AG04450 (cell line): Measurements from ENCODE around the gene MALRD1. TPM values are rescaled to one million over a fixed set of nuclear protein-coding genes. Genes with fewer than 3 reads are reported as not detected.

ENCODE experiments used
- CTCF ChIA-PET: fragments of 300-600, 350-600 bp; formaldehyde crosslinking; extraction: SDS; loops from one replicate; lab custom pipeline; 2022; ENCODE audit warnings: antibody characterized with exemption, inconsistent platforms; lab: Charles Lee
- POLR2A ChIA-PET: fragments of 350-600 bp; formaldehyde crosslinking; extraction: SDS; loops from one replicate; lab custom pipeline; 2021; ENCODE audit warnings: antibody characterized with exemption, inconsistent platforms; lab: Yijun Ruan, JAX
- DNase-seq: peaks from one replicate; pipeline ENCODE4 v3.0.0-alpha.2; 2011; ENCODE audit warnings: low read depth, low spot score
- H3K27ac ChIP-seq: one replicate; pipeline ENCODE4 v1.5.1; 2012; ENCODE audit warnings: low read depth, low read length, control low read depth
- H3K27me3 ChIP-seq: one replicate; pipeline ENCODE4 v1.6.0; 2012; ENCODE audit warnings: low read length; ENCODE audit not compliant: control insufficient read depth, insufficient read depth
- H3K4me3 ChIP-seq: 2 replicates; pipeline ENCODE4 v1.5.1; 2011; ENCODE audit warnings: mild to moderate bottlenecking, low read depth, low read length, control low read depth
- H3K9me3 ChIP-seq: 2 replicates; pipeline ENCODE4 v1.5.1; 2012; ENCODE audit warnings: low read length; ENCODE audit not compliant: control insufficient read depth, insufficient read depth
- polyA plus RNA-seq: library from polyadenylated mRNA; depleted of rRNA; stranded (reverse); fragments of >200 nt; gene quantifications from 2 replicates; pipeline ENCODE4 v1.2.3, GENCODE V29; 2011
- small RNA-seq: library from RNA; depleted of rRNA; stranded (forward); fragments of <200 nt; gene quantifications from one replicate; pipeline ENCODE3, GENCODE V24; 2012; ENCODE audit warnings: low read depth; ENCODE audit not compliant: insufficient read length
- TF ChIP-seq, protein P1 (sequence below): IDR thresholded peaks from 2 replicates; pipeline ENCODE4 v1.5.1; 2011; ENCODE audit warnings: low read depth, low read length, control low read depth, inconsistent platforms

Gene MALRD1
- polyA plus RNA-seq, 1 experiment = 2.4 TPM

DNA sequence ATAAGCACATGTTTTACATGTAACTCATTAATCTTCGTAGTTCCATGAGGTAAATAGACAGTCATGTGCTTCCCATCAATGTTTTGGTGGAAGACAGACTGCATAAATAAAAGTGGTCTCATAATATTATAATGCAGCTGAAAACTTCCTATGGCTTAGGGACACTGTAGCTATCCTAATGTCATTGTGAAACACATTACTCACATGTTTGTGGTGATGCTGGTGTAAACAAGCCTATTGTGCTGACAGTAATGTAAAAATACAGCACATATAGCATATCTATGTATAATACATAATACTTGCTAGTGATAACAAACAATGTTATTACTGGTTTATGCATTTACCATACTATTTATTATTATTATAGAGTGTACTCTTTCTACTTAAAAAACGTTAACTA, 730.4 kb downstream of the MALRD1 start:
- Histone ChIP-seq H3K9me3 (no peaks in the 10 kb centered on the region), H3K4me3 (no peak overlapping the region), H3K27me3 (no peaks in the 10 kb centered on the region), H3K27ac (no peak overlapping the region)
- ChIA-PET CTCF (no interaction called here), POLR2A (no interaction called here)
- TF ChIP-seq, protein P1, sequence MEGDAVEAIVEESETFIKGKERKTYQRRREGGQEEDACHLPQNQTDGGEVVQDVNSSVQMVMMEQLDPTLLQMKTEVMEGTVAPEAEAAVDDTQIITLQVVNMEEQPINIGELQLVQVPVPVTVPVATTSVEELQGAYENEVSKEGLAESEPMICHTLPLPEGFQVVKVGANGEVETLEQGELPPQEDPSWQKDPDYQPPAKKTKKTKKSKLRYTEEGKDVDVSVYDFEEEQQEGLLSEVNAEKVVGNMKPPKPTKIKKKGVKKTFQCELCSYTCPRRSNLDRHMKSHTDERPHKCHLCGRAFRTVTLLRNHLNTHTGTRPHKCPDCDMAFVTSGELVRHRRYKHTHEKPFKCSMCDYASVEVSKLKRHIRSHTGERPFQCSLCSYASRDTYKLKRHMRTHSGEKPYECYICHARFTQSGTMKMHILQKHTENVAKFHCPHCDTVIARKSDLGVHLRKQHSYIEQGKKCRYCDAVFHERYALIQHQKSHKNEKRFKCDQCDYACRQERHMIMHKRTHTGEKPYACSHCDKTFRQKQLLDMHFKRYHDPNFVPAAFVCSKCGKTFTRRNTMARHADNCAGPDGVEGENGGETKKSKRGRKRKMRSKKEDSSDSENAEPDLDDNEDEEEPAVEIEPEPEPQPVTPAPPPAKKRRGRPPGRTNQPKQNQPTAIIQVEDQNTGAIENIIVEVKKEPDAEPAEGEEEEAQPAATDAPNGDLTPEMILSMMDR = no peak
- no peak for DNase-seq

DNA sequence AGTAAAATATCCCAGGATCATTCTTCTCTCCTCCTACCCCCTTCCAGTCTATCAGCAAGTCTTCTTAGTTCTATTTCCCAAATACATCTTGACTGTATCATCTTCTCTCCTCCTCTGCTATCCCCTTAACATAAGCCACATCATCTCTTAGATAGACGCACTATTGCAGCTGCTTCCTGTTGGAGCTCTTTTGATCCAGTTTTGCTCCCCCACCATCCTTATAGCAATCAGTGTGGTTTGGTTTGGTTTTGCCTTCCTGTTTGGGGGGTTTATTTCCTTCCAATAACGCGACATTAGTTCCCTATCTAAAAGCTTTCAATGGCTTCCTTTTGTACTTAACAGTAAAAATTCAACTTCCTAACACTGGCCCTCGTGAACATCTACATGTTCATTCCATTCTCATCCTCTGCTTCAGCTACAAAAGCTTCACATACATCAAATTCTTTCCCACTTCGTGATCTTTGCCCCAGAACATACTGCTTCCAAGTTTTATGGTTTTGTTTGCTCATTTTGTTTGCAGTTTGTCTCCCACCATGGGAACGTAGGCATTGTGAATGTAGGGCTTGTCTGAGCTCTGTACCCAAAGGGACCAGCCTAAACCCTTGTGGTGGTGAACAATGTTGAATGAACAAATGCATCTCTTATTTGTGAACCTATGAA, 734.0 kb downstream of the MALRD1 start:
- no peak for DNase-seq
- H3K27me3 ChIP-seq = no peaks in the 10 kb centered on the region
- no peaks in the 10 kb centered on the region for H3K9me3 ChIP-seq
- POLR2A ChIA-PET = no interaction called here
- TF ChIP-seq, protein P1 = no peak
- H3K27ac ChIP-seq = no peak overlapping the region
- no peak overlapping the region for H3K4me3 ChIP-seq
- CTCF ChIA-PET = interaction anchor here (0.8 kb wide), 1 partner anchor 371 kb away, joined by 4 read pairs; no protein-coding TSS in a partner anchor

DNA sequence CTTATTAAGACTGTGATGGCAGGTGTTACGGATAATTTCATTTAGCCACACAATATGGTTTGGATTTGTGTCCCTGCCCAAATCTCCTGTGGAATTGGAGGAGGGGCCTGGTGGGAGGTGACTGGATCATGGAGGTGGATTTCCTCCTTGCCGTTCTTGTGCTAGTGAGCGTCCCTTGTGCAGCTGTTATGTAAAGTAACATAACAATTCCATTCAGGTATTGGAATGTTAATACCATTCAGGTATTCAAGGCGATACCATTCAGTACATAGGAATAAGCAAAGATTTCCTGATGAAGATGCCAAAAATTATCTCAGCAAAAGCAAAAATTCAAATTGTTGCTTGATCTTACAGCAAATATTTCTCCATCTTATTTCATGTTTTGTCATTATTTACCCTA, 735.1 kb downstream of the MALRD1 start:
- CTCF ChIA-PET = interaction anchor here (1.0 kb wide), 1 partner anchor 371 kb away, joined by 6 read pairs; no protein-coding TSS in a partner anchor
- Histone ChIP-seq H3K27me3 (no peaks in the 10 kb centered on the region), H3K4me3 (no peak overlapping the region), H3K9me3 (no peaks in the 10 kb centered on the region), H3K27ac (no peak overlapping the region)
- DNase-seq = no peak
- TF ChIP-seq, protein P1 = no peak
- POLR2A ChIA-PET = no interaction called here

Small RNAs within 50 kb of the gene (small RNA-seq; reads per million reads assigned to genes)
- not detected for gene AL354695.1
- not detected for gene HMGN1P20
- gene RF00012 = not detected
- gene RNA5SP303 = not detected
